ENCODE results near the gene MMP17.

Gene MMP17

DNA sequence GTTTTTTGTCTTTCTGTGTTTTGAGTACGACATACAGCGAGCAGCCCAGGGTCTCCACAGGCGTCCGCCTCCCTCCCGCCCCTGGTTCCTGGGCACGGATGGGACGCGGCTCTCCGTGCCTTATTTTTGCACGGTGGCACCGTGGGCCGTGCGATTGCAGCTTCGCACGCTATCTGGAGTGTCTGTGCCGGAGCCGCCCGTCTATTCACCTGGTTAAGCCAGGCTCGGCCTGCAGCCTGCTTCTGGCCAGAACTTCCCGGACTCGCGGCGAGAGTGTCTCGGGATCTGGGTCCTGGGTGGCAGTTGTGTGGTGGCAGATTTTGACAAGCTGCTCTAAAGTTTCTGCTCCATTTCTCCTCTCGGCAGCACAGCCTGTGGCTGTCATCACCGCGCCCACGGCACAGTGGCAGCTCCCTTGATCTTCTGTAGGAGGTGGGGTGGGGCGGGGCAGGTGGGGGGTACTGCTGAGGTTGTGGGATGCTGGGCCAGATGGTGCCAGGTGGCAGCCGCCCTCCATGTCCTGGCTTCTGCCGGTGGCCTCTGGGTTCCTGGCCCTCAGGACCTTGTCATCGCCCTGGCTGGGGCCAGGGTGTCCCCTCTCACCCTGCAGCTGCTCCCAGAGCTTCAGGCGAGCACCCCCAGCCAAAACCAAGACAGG, 2.9 kb downstream of the MMP17 start:
- no peak for DNase-seq

DNA sequence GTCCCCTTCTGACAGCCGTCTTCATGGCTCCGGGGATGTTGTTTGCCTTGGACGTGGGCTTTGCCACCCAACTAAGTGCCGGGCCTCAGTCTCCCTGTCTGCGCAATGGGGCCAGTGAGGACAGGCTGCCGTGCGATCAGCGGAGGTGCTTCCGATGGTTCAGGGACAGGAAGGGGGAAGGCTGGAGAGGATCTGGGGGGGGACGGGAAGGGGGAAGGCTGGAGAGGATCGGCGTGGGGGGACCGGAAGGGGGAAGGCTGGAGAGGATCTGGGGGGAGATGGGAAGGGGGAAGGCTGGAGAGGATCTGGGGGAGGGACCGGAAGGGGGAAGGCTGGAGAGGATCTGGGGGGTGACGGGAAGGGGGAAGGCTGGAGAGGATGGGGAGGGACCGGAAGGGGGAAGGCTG, 3.4 kb downstream of the MMP17 start:
- DNase-seq, result no peak

DNA sequence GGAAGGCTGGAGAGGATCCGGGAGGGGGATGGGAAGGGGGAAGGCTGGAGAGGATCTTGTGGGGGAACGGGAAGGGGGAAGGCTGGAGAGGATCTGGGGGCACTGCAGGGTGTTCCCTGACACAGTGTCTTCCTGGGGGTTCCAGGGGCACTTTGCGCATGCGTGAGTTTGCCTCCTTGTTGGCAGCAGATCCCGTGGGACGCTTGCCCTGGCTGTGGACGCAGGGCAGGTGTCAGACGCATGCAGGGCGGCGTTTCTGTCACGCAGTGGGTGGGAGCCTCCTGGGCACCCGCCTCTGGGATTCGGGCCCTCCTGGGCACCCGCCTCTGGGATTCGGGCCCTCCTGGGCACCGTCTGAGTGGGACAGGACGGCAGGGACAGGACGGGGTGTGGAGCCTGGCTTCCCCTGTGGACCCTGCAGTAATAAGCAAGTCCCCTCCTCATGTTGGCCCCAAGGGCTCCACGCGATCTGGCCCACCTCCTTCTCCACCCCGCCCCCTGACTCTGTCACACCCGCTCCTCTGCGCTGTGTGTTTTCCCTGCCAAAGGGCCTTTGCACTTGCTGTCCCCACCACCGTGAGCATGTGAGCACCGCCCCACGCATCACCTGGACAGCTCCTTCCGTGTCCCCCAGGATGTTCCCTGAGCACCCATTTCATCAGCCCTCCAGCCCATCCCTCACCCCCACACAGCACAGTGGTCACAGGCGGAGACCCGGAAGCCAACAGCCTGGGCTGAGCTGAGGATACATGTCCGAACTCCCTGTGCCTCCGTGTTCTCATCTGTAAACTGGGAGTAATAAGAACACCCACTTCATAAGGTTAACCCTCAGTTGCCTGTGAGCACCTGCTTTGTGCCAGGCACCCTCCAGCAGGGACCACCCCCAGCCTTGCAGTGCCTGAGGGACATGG, 4.4 kb downstream of the MMP17 start:
- no peak for DNase-seq

DNA sequence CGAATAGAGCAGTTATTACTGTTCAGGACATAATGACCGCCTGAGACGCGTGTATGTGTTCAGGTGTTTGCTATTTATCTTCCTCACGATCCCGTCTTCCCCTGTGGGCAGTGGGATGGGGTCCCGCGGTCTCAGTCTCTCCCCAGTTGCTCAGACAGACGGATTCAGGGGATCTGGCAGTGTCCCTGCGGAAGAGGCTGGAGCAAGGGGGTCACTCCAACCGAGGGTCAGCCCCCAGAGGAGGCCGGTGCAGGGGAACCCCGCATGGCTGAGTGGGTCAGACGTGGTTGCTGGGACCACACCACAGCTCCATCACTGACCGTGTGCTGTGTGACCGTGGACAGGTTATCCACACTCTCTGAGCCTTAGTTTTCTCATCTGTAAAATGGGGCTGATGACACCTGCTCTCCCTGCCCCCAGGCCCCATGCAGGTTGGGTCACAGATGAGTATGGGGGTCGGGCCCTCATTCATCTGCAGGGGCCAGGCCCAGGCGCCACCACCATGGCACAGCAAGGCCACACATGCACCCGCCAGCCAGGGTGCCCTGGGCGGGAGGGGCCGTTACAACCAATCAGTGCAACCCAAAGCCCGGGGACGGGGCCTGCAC, 5.2 kb downstream of the MMP17 start:
- DNase-seq, result no peak

DNA sequence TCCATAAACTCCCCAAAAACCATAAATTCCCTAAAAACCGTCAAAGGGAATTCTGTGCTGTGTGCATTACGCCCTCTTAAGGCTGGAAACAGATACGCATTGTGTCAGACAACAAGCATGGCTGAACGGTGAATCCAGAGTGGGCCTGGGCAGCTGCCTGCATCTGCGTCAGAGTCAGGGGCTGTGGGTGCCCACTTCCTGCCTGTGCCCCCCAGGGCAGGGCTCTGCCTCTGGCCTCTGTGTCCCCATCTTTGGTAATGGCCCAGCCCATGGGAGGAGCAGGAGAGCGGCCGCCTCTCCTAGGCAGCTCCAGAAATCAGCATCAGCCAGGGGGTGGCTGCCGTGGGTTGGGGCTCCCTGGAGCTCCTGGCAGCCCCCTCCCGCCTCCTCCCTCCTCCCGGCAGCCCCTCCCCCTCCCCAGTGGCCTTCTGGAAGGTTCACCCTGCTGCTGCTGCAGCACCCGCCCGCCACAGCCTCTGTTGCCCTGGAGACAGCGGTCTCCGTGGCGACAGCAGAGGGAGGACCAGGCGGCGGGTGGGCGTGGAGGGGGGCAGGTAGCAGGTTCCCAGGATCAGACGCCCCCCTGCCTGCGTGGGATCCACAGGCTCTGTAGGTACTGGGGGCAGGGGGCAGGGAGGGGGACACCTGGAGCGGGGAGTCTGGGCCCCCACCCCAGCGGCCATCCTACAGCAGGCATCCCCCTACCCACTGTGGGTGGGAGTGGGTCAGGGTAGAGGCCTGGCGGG, 5.9 kb downstream of the MMP17 start:
- no peak for DNase-seq

DNA sequence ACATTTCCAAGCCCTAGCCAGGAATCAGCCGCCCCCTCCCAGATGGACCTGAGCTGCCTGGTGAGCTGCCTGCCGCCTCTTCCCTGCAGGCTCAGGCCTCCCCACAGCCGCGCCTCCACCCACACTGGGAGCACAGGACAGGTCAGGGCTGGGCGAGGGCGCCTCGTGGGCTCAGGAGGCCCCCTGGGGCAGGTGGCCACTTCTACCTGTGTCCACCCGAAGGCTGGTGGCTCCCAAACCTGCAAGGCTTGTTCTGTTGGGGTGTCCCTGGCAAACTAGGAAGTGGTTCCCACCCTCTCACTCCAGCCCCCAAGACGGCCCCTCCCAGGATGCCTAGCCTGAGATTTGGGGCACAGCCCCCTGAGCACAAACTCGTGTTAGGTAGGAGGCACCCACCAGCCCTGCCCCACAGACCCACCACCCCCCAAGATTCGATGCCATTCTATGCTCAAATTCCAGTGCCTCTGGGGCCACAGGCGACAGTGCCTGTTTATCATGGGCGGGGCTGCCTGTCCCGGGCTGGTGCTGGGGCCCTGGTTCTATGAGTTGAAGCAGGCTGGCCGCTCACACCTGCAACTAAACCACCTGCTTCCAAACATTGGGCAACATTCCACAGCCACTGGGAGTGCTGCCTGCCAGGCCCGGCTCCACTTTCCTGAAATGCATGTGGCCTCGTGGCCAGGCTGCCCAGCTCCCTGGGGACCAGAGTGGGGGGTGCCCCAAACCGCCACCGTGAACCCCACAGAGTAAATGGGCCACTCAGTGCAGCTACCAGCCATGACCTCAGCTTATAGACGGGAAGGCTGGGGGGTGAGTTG, 6.8 kb downstream of the MMP17 start:
- DNase-seq, result no peak

DNA sequence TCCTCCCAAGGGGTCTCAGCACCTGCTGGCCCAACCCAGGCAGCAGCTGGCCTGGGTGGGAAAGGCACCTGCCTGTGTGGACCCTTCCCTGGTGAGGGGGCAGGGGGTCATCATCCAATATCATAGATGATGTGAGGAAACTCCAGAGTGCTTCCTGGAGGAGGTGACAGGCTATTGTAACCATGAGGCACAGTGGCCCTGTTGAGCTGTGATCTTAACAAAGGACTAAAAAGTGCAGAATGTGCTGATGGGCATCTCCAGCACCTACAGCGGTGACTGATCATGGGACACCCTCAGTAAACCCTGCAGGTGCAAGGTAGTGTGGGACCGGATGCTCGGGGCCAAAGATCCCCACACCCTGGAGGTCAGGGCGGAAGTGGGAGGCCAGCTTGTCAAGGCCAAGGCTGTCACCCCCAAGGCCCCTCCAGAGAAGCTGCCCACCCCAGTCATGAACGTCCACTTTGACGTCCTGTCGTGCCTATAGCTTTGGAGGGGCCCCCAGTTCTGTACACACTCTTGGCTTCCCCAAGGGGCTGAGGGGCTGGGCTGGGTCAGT, 7.5 kb downstream of the MMP17 start:
- DNase-seq, result no peak

DNA sequence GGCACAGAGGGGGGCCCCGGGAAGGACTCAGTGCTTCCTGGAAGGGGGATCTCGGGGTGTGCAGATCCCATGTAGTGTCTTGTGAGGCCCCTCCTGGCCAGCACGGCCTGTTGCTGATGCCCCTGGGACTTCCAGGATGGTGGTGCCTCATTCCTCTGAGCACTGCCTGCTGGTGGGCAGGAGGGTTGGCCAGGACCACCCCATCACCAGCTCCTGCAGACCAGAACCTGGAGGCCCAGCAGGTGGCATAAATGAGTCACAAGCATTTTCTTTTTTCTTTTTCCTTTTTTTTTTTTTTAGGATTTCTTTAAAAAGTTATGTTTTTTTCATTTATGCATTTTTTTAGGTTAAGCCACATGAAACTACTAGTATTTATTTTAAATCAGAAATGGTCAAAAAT, 8.0 kb downstream of the MMP17 start:
- no peak for DNase-seq

DNA sequence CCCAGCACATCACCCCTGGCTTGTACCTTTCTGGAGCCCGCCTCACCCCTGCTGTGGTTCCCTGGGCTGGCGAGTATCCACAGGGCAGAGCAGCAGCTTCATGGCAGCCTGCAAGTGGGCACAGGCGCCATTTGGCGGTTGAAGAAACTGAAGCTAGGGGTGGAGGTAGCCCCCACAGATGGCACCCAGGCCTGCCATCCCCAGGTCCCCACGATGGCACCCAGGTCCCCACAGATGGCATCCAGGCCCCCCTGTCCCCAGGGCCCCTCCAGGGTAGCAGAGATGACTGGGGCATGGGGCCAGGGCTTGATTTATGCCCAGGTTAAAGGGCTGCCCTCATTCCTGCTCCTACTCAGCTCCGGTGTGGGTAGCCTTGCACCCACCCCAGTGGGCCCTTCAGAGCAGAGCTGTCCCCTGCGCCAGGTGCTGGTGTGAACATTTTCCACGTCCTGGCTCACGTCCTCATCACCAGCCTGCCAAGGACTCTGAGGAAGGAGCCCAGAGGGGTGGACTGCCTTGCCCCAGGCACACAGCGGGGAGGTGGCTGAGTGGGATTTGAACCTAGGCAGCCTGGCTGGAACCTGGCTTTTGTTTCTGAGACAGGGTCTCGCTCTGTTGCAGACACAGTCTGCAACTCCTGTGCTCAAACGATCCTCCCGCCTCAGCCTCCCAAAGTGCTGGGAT, 8.7 kb downstream of the MMP17 start:
- DNase-seq, result no peak

DNA sequence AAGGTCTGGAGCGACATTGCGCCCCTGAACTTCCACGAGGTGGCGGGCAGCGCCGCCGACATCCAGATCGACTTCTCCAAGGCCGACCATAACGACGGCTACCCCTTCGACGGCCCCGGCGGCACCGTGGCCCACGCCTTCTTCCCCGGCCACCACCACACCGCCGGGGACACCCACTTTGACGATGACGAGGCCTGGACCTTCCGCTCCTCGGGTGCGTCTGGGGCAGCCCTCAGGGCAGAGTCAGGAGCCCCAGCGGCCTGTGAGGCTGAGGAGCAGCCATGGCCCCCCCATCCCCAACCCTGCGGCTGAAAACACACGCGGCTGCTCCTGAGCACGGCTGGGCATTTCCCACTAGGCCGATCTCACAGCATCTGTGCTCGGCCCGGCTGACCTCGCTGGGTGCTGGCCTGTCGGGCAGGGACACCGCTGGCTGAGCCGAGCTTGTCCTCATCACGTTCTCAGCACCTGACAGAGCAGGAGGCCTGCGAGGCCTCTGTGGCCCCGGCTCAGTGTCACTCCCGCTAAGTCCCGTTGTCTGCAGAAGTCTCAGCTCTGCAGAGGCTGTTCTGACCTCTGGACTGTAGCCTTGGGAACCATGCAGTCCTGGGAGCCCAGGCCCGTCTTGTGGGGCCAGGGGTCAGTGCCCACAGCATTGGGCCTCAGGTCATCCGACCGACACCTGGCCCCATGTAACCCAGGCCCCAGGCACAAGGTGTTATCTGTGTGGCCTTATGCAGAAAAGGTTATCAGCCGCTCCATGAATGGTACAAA, 12.6 kb downstream of the MMP17 start:
- DNase-seq, result no peak

DNA sequence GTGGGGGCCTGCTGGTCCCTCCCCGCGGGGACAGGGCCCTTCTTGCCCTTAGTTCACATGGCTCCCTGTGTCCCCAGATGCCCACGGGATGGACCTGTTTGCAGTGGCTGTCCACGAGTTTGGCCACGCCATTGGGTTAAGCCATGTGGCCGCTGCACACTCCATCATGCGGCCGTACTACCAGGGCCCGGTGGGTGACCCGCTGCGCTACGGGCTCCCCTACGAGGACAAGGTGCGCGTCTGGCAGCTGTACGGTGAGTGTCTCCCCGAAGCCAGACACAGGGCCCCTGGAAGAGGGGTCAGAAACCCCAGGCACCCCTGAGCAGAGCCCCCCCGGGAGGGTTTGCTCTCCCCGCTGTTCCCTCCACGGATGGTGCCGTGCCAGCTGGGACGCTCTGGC, 13.4 kb downstream of the MMP17 start:
- DNase-seq, result no peak

DNA sequence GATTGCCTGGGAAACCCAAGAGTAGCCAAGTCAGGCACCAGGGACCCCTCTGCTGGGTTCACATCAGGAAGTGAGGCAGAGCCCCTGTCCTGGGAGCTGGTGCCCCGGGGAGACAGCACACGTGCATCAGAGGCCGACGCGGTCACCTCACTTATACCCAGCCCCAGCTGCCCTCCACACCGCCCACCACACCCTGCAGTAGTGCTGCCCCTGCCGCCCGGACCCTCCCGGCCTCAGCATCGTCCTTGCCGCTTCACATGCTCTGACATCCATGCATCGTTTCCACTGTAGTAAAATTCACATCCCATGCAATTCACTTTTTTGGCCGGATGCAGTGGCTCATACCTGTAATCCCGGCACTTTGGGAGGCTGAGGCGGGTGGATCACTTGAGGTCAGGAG, 14.0 kb downstream of the MMP17 start:
- no peak for DNase-seq

DNA sequence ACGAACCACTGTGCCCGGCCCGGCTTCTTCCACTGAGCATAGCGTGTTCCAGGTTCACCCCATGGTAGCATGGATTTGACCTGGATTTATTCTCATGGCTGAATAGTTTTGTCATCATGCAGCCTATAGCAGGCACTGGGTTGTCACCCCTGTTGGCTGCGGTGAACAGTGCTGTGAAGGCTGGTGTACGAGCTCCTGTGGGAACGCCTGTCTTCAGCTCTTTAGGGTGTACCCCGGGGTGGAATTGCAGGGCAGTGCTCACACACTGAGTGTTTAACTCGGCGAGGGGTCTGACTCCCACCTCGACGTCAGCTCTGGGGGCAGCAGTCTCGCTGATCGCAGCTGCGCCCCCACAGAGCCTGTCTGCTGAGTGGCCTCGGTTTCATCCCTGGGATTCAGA, 15.3 kb downstream of the MMP17 start:
- no peak for DNase-seq

DNA sequence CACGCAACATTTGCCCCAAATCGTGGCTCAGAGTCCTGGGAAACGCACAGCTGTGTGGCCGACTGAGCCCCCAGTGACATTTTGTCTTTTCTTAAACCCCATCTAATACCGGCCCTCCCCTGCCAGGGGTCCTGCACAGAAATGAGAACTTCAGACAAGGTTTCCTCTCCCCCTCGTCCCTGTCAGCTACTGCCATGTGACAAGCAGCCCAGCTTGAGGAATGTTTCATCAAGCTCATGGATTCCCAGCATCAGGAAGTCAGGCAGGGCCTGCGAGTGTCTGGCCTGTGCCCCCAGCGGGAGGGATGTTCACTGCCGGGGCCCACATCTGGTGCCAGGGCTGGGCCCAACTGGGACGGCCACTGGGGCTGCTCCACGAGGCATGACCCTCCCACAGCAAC, 15.9 kb downstream of the MMP17 start:
- no peak for DNase-seq

DNA sequence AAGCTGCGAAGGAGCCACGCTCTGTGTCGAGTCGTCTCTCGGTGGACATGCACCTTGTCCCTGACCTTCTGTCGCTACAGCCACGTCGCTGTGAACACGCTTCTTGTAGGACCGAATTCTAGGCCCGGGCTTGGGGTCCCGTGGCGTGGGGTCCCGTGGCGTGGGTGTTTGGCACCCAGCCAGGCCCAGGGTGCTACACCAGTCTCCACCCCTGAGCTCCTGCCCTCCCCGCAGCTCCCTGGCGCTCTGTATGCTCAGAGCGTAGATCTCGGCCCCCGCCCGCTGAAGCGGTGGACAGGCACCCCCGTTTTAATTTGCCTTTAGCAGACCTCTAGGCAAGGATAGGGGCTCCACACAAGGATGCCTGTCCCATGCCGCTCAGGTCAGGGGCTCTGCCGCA, 16.5 kb downstream of the MMP17 start:
- DNase-seq, result no peak

DNA sequence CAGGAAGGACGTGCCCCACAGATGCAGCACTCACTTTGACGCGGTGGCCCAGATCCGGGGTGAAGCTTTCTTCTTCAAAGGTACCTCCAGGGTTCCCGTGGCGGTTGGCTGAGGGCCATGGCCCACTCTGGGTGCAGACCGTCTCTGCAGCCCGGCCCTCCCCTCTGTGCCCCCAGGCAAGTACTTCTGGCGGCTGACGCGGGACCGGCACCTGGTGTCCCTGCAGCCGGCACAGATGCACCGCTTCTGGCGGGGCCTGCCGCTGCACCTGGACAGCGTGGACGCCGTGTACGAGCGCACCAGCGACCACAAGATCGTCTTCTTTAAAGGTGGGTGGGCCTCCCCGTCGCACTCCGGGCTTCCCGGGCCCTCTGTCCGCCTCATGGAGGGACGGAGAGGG, 16.9 kb downstream of the MMP17 start:
- DNase-seq, result no peak

DNA sequence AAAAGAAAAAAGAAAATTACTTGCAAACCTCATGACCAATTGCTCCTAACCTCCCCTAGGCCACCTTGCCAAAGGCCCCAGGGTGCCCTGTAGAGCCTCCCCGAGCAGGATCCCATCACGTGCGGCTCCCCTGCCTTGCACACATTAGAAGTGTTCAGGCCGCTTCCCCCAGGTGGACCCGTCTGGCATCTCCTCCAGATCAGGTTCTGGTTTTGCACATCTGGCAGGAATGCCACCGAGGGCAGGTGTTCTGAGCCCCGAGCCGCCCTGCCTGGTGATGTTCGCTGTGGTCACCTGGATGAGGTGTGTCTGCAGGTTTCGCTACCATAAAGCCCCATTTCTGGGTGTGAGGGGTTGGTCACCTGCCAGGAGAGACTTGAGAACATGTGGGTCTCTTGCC, 19.3 kb downstream of the MMP17 start:
- no peak for DNase-seq

DNA sequence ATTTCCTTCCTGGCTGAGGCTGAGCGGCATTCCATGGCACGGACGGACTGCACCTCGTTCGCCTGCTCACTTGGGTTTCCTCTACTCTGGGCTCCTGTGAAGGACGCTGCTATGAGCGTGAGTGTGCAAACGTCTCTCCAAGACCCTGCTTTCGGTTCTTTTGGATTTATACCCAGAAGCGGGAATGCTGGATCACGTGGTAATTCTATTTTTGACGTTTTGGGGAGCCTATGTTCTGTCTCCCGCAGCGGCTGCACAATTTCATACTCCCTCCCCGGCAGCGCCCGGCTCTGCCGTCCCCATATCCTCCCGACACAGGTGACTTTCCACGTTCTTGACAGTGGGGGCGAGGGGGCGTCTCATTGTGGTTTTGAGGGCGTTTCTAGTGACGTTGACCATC, 20.6 kb downstream of the MMP17 start:
- DNase-seq, result no peak

DNA sequence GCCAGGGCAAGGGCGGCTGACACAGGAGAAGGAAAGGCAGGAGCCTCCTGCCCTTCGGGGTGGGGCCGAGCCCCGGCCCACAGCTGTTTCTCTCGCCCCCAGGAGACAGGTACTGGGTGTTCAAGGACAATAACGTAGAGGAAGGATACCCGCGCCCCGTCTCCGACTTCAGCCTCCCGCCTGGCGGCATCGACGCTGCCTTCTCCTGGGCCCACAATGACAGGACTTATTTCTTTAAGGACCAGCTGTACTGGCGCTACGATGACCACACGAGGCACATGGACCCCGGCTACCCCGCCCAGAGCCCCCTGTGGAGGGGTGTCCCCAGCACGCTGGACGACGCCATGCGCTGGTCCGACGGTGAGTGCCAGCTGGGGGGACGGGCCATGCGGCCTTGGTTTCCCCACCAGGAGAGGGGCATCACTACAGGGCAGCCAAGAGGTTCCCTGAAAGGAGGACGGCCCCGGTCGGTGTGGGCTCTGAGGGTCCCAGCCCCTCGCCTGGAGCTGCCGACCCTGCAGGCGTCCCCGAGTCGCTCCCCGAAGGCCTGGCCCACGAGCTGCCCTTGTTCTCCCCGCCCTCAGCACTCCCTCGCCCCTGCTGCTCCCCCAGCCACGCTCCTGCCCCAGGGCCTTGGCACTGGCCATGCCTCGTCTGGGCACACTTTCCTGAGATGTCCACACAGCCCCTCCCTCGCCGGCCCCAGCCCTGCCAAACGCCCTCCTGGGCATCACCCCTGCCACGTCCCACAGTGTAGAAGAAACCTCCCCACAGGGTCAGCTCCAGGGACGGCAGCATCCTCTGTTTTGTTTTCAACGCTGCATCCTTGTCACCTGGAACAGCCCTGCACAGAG, 21.7 kb downstream of the MMP17 start:
- DNase-seq, result no peak
